Measurements from ENCODE around the gene TREML4. TPM values are rescaled to one million over a fixed set of nuclear protein-coding genes. Genes with fewer than 3 reads are reported as not detected.
"Not testable (repeated sequence)": the region's sequence is repeated elsewhere in the genome, so short reads cannot be mapped to it uniquely, and the experiment has no call there.

TREML4 gene
- polyA plus RNA-seq, 1 donor (not counting 4 experiments of a cell fraction or from before 2014, with no cell fraction given) = not detected

DNA sequence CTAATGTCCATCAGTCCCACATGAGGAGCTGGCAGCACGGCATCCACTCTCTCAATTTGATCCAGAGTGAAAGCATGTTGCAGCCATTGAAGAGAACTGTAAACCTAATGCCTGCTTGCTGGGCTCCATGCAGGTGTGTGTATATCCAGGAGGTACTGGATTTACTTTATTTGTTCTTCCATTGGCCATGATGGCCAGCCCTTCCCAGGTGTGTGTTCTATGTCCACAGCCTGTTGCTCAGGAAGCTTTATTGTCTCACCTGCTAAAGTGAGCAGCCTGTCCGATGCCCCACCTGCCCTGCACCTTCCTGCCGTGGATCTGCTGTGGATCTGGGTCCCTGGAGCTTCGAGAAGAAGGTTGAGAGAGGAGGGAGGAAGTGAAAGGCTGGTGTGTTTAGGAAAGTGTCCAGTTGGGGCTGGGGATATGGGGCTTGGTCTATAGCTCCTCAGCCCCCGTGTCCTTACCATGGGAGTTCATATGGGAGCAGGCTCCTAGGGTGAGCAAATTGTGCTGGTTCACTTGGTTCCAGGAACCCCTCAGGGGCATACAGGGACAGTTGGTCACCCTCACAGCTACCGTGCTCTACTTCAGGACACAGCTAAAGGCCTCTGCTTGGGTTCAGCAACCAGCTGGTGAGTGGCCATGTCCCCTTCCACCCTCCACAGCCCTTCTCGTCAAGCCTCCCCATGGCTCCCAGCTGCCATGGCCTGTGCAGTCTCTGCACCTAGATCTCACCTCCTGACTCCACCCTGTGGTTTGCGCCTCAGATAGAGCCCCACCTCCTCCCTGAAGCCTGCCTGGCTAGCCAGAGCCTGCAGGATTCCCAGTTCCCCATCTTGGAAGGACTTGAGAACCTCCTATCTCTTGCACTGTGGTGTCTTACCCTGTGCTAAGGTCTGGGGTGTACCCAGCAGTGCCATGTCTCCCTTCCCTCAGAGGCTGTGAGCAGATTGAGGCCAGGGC, 39.9 kb upstream of the TREML4 start:
- Histone ChIP-seq H3K4me1 (ENCODE audit: control insufficient read depth, extremely low read depth, insufficient read depth, low read length) (no peaks in the 10 kb centered on the region), H3K9ac (ENCODE audit: control insufficient read depth, extremely low read depth, insufficient read depth, low read length) (no peak overlapping the region), H3K4me2 (ENCODE audit: control insufficient read depth, extremely low read depth, insufficient read depth, low read depth, low read length) (no peak overlapping the region), H3K4me3 (ENCODE audit: control insufficient read depth in 2 of 3, extremely low read depth in 1 of 3, insufficient read depth in 2 of 3, low read depth in 1 of 3, low read length in 3 of 3) (no peak overlapping the region), H2AFZ (ENCODE audit: control insufficient read depth, low read length) (no peak overlapping the region), H3K27ac (ENCODE audit: control insufficient read depth, insufficient read depth, low read length) (no peak overlapping the region), H3K36me3 (ENCODE audit: control insufficient read depth in 2 of 2, extremely low read depth in 1 of 2, insufficient read depth in 2 of 2, low read length in 2 of 2) (no peaks in the 10 kb centered on the region), H3K9me1 (ENCODE audit: control insufficient read depth, extremely low read depth, insufficient read depth, low read length) (no peaks in the 10 kb centered on the region), H3K9me3 (ENCODE audit: control insufficient read depth, low read depth, low read length) (peaks cover 5% of the 10 kb centered on the region), H3K27me3 (ENCODE audit: control insufficient read depth, extremely low read depth, insufficient read depth, low read length) (peaks cover 7% of the 10 kb centered on the region), H3K79me2 (ENCODE audit: control insufficient read depth, insufficient read depth, low read length) (no peaks in the 10 kb centered on the region), H4K20me1 (ENCODE audit: control insufficient read depth, extremely low read depth, insufficient read depth, low read length) (no peaks in the 10 kb centered on the region)
- FAIRE-seq (no peak), DNase-seq (ENCODE audit: low read depth, low spot score) (no peak)
- dilution Hi-C loops (cut with MboI; ENCODE audit: extremely low pct_ligation_motif_present, low sequenced_read_pairs) = loop anchor here (25.0 kb wide), 1 partner anchor 101 kb away; no protein-coding TSS in a partner anchor
- no peak for TF ChIP-seq EZH2 (IDR thresholded peaks at IDR 0.05; ENCODE audit: low read length)
- TF ChIP-seq, protein P1, sequence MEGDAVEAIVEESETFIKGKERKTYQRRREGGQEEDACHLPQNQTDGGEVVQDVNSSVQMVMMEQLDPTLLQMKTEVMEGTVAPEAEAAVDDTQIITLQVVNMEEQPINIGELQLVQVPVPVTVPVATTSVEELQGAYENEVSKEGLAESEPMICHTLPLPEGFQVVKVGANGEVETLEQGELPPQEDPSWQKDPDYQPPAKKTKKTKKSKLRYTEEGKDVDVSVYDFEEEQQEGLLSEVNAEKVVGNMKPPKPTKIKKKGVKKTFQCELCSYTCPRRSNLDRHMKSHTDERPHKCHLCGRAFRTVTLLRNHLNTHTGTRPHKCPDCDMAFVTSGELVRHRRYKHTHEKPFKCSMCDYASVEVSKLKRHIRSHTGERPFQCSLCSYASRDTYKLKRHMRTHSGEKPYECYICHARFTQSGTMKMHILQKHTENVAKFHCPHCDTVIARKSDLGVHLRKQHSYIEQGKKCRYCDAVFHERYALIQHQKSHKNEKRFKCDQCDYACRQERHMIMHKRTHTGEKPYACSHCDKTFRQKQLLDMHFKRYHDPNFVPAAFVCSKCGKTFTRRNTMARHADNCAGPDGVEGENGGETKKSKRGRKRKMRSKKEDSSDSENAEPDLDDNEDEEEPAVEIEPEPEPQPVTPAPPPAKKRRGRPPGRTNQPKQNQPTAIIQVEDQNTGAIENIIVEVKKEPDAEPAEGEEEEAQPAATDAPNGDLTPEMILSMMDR (optimal IDR thresholded peaks at IDR 0.05 in 1 of 3, IDR thresholded peaks at IDR 0.05 in 1 of 3, conservative IDR thresholded peaks at IDR 0.05 in 1 of 3; ENCODE audit: extremely low read depth in 1 of 3, insufficient read depth in 2 of 3, low read length in 3 of 3) = no peak

DNA sequence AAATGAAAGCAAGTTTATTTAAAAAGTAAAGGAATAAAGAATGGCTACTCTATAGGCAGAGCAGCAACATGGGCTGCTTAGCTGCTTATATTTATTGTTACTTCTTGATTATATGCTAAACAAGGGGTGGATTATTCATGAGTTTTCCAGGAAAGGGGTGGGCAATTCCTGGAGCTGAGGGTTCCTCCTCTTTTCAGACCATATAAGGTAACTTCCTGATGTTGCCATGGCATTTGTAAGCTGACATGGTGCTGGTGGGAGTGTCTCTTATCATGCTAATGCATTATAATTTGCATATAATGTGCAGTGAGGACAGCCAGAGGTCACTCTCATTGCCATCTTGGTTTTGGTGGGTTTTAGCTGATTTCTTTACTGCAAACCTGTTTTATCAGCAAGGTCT, 39.1 kb upstream of the TREML4 start:
- H3K9me1 ChIP-seq (ENCODE audit: control insufficient read depth, extremely low read depth, insufficient read depth, low read length); H3K27ac ChIP-seq (ENCODE audit: control insufficient read depth, insufficient read depth, low read length); DNase-seq (ENCODE audit: low read depth, low spot score); H3K4me1 ChIP-seq (ENCODE audit: control insufficient read depth, extremely low read depth, insufficient read depth, low read length); FAIRE-seq; H3K9ac ChIP-seq (ENCODE audit: control insufficient read depth, extremely low read depth, insufficient read depth, low read length); H3K4me2 ChIP-seq (ENCODE audit: control insufficient read depth, extremely low read depth, insufficient read depth, low read depth, low read length); H3K9me3 ChIP-seq (ENCODE audit: control insufficient read depth, low read depth, low read length); H3K79me2 ChIP-seq (ENCODE audit: control insufficient read depth, insufficient read depth, low read length); H2AFZ ChIP-seq (ENCODE audit: control insufficient read depth, low read length); H4K20me1 ChIP-seq (ENCODE audit: control insufficient read depth, extremely low read depth, insufficient read depth, low read length); H3K4me3 ChIP-seq (ENCODE audit: control insufficient read depth in 2 of 3, extremely low read depth in 1 of 3, insufficient read depth in 2 of 3, low read depth in 1 of 3, low read length in 3 of 3); H3K36me3 ChIP-seq (ENCODE audit: control insufficient read depth in 2 of 2, extremely low read depth in 1 of 2, insufficient read depth in 2 of 2, low read length in 2 of 2): not testable (repeated sequence)
- peaks cover 10% of the 10 kb centered on the region for H3K27me3 ChIP-seq (ENCODE audit: control insufficient read depth, extremely low read depth, insufficient read depth, low read length)
- dilution Hi-C loops (cut with MboI; ENCODE audit: extremely low pct_ligation_motif_present, low sequenced_read_pairs) = loop anchor here (25.0 kb wide), 1 partner anchor 102 kb away; no protein-coding TSS in a partner anchor

All from keratinocyte (primary cell).